ENCODE data around the gene SLC24A4.
"Not testable (repeated sequence)": the region's sequence is repeated elsewhere in the genome, so short reads cannot be mapped to it uniquely, and the experiment has no call there.

Gene SLC24A4

DNA sequence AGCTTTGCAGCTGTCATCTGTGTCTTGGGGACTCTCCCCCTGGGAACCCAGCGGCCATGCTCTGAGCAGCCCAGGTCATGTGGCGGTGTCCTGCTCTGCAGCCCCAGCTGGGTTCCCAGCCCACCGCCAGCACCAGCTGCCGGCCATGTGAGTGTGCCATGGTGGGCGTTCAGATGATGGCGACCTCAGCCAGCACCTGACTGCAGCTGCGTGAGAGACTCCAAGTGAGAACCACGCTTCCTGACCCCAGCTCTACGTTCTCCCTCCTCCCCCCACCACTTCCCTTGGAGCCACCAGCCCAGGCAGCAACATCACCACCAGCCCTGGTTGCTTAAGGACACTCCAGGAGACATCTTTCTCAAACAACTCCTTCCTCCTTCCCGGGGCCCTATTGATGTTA, 68.8 kb downstream of the SLC24A4 start:
- H3K27ac Mint-ChIP-seq: no peak overlapping the region
- H3K36me3 Mint-ChIP-seq: no peaks in the 10 kb centered on the region
- ATAC-seq (ENCODE audit: low read depth): no peak
- H3K27me3 Mint-ChIP-seq: peaks cover 13% of the 10 kb centered on the region
- no peak for DNase-seq (ENCODE audit: low spot score in 2 of 2)
- H3K4me3 Mint-ChIP-seq: no peak overlapping the region
- peaks cover 4% of the 10 kb centered on the region for H3K4me1 Mint-ChIP-seq
- H3K9me3 Mint-ChIP-seq: no peaks in the 10 kb centered on the region

- no peak overlapping the region for H3K27ac Mint-ChIP-seq
- DNase-seq (ENCODE audit: low spot score in 2 of 2): no peak
These were observed 69.7 kb downstream of the SLC24A4 start for GRCh38 chr14:92392711-92393110.

GRCh38 chr14:92397150-92397952, 74.4 kb downstream of the SLC24A4 start:
- H3K36me3 Mint-ChIP-seq: peaks cover under 1% of the 10 kb centered on the region
- DNase-seq (ENCODE audit: low spot score in 2 of 2): no peak
- H3K4me3 Mint-ChIP-seq: no peak overlapping the region
- H3K27ac Mint-ChIP-seq: no peak overlapping the region
- H3K27me3 Mint-ChIP-seq: peaks cover 5% of the 10 kb centered on the region
- ATAC-seq (ENCODE audit: low read depth): no peak
- peaks cover 14% of the 10 kb centered on the region for H3K4me1 Mint-ChIP-seq
- H3K9me3 Mint-ChIP-seq: no peaks in the 10 kb centered on the region

More at GRCh38 chr14:92392711-92393110, 69.7 kb downstream of the SLC24A4 start:
- ATAC-seq (ENCODE audit: low read depth): peak; percentile 19
- no peak overlapping the region for H3K4me3 Mint-ChIP-seq
- H3K36me3 Mint-ChIP-seq: no peaks in the 10 kb centered on the region
- peaks cover 8% of the 10 kb centered on the region for H3K4me1 Mint-ChIP-seq
- no peaks in the 10 kb centered on the region for H3K9me3 Mint-ChIP-seq
- peaks cover 15% of the 10 kb centered on the region for H3K27me3 Mint-ChIP-seq

- H3K36me3 Mint-ChIP-seq: peaks cover 1% of the 10 kb centered on the region
These were observed 75.1 kb downstream of the SLC24A4 start for GRCh38 chr14:92397953-92398564.

DNA sequence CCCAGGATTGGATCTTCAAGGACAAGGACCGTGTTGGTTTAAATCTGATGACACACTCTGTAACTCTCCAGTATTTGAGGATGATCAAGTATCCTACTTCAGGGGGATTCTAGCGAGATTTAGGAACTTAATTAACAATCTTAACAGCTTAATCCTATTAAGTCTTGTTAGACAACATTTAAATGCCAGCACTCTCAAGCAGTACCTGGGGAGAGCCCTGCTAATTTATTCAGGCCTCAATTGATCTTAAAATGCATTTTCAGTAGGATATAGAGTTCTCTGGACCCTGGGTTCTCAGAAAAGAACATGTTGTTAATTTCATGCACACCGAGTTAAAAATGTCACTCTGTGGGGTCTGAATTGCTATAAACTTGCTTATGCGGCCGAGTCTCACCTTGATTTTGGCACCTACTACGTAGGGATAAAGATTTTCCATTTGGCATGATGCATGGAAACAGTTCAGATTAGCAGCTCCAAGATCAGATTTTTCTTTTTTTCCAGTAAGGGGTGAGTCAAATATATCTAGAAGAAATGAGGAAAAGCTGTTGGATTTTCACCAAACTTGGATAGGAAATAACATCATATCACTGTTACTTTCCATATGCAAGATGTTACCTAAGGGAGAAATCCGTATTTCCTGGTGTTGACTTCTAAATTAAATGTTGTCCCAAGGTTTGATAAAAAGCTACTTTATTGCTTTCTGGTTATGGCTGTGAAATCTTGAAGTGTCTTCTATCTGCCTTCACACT, 76.1 kb downstream of the SLC24A4 start:
- H3K9me3 Mint-ChIP-seq: no peaks in the 10 kb centered on the region
- H3K27me3 Mint-ChIP-seq: peaks cover 5% of the 10 kb centered on the region
- DNase-seq (ENCODE audit: low spot score in 2 of 2): no peak
- no peak overlapping the region for H3K27ac Mint-ChIP-seq
- H3K4me1 Mint-ChIP-seq: peaks cover 14% of the 10 kb centered on the region
- no peak for ATAC-seq (ENCODE audit: low read depth)
- peaks cover 1% of the 10 kb centered on the region for H3K36me3 Mint-ChIP-seq
- no peak overlapping the region for H3K4me3 Mint-ChIP-seq

More at GRCh38 chr14:92397953-92398564, 75.1 kb downstream of the SLC24A4 start:
- DNase-seq (ENCODE audit: low spot score in 2 of 2) (no peak), ATAC-seq (ENCODE audit: low read depth) (no peak)
- no peak overlapping the region for H3K4me3 Mint-ChIP-seq
- peaks cover 5% of the 10 kb centered on the region for H3K27me3 Mint-ChIP-seq
- peaks cover 14% of the 10 kb centered on the region for H3K4me1 Mint-ChIP-seq
- H3K27ac Mint-ChIP-seq: no peak overlapping the region
- H3K9me3 Mint-ChIP-seq: no peaks in the 10 kb centered on the region

- Mint-ChIP-seq H3K4me1 (peaks cover 14% of the 10 kb centered on the region), H3K27ac (peak overlapping the region; percentile 36), H3K9me3 (peaks cover 2% of the 10 kb centered on the region), H3K4me3 (peak overlapping the region; percentile 47), H3K27me3 (peaks cover 4% of the 10 kb centered on the region), H3K36me3 (peaks cover 3% of the 10 kb centered on the region)
- DNase-seq (ENCODE audit: low spot score in 2 of 2): peak in 1 of 2 donors; percentile 44
- peak; percentile 90 for ATAC-seq (ENCODE audit: low read depth)
These were observed 77.8 kb downstream of the SLC24A4 start for GRCh38 chr14:92400579-92401444.

GRCh38 chr14:92401561-92401960, 78.6 kb downstream of the SLC24A4 start:
- Mint-ChIP-seq H3K27me3 (peaks cover 4% of the 10 kb centered on the region), H3K36me3 (peaks cover 3% of the 10 kb centered on the region)

GRCh38 chr14:92402500-92402899, 79.5 kb downstream of the SLC24A4 start:
- not testable (repeated sequence) for ATAC-seq (ENCODE audit: low read depth); DNase-seq (ENCODE audit: low spot score in 2 of 2); H3K4me3 Mint-ChIP-seq; H3K27me3 Mint-ChIP-seq; H3K27ac Mint-ChIP-seq; H3K9me3 Mint-ChIP-seq; H3K36me3 Mint-ChIP-seq
- H3K4me1 Mint-ChIP-seq: peaks cover 13% of the 10 kb centered on the region

More at GRCh38 chr14:92401561-92401960, 78.6 kb downstream of the SLC24A4 start:
- Mint-ChIP-seq H3K9me3 (peaks cover 2% of the 10 kb centered on the region), H3K4me1 (peaks cover 14% of the 10 kb centered on the region), H3K4me3 (no peak overlapping the region), H3K27ac (no peak overlapping the region)
- ATAC-seq (ENCODE audit: low read depth) (no peak), DNase-seq (ENCODE audit: low spot score in 2 of 2) (no peak)

GRCh38 chr14:92404018-92404417, 81.1 kb downstream of the SLC24A4 start:
- Mint-ChIP-seq H3K27me3 (no peaks in the 10 kb centered on the region), H3K4me1 (peaks cover 13% of the 10 kb centered on the region), H3K36me3 (peaks cover 9% of the 10 kb centered on the region), H3K27ac (no peak overlapping the region), H3K4me3 (no peak overlapping the region), H3K9me3 (peaks cover 4% of the 10 kb centered on the region)
- DNase-seq (ENCODE audit: low spot score in 2 of 2) (no peak), ATAC-seq (ENCODE audit: low read depth) (no peak)

DNA sequence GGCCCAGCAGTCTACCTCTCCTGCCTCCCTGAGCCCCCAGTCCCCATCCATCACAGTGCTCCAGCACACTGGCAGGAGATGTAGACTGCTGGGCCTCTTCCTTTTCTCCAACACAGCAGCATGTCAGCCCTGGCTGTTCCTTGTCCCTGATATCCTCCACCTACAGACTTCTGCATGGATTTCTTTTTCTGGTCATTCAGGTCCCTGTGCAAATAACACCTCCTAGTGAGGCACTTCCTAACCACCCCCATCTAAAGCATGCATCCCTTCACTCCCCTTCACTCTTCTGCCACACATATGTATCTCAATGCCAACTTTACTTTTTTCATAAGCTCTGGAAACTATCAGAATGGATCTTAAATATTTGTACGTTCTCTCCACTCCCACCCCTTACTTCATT, 81.5 kb downstream of the SLC24A4 start:
- peaks cover 4% of the 10 kb centered on the region for H3K9me3 Mint-ChIP-seq
- no peaks in the 10 kb centered on the region for H3K27me3 Mint-ChIP-seq
- peaks cover 12% of the 10 kb centered on the region for H3K4me1 Mint-ChIP-seq
- H3K4me3 Mint-ChIP-seq: no peak overlapping the region
- H3K27ac Mint-ChIP-seq: no peak overlapping the region
- ATAC-seq (ENCODE audit: low read depth): no peak
- DNase-seq (ENCODE audit: low spot score in 2 of 2): no peak
- H3K36me3 Mint-ChIP-seq: peaks cover 9% of the 10 kb centered on the region

DNA sequence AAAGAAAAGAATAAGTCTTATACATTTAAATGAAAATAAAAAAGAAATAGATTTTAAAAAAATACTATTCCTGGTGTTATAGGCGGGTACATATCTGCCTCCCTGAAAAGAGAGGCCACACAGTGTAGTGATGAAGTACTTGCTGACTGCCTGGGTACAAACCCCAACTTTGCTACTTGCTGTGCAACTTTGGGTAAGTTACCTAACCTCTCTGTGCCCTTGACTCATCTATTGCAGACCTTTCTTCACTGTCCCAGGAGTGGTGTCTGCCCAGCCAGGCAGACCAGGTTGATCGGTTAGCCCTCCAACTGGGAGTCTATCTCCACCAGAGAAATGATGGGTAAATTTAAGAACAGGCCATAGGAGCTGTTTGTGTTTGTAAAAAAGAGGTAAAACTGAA, 82.0 kb downstream of the SLC24A4 start:
- H3K4me3 Mint-ChIP-seq: no peak overlapping the region
- ATAC-seq (ENCODE audit: low read depth) (no peak), DNase-seq (ENCODE audit: low spot score in 2 of 2) (no peak)
- H3K9me3 Mint-ChIP-seq: peaks cover 4% of the 10 kb centered on the region
- peaks cover 9% of the 10 kb centered on the region for H3K4me1 Mint-ChIP-seq
- H3K36me3 Mint-ChIP-seq: peaks cover 9% of the 10 kb centered on the region
- H3K27me3 Mint-ChIP-seq: no peaks in the 10 kb centered on the region
- H3K27ac Mint-ChIP-seq: no peak overlapping the region

DNA sequence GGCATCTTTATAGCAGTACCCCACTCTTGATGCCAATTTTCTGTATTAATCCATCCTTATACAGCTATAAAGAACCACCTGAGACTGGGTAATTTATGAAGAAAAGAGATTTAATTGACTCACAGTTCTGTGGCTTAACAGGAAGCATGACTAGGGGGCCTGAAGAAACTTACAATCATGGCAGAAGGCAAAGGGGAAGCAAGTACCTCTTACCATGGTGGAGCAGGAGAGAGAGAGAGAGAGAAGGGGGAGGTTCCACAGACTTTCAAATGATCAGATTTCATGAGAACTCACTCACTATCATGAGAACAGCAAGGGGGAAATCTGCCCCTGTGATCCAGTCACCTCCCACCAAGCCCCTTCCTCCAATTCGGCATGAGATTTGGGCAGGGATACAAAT, 84.4 kb downstream of the SLC24A4 start:
- peaks cover 8% of the 10 kb centered on the region for H3K36me3 Mint-ChIP-seq
- peaks cover 2% of the 10 kb centered on the region for H3K4me1 Mint-ChIP-seq
- H3K27ac Mint-ChIP-seq: no peak overlapping the region
- peaks cover 4% of the 10 kb centered on the region for H3K9me3 Mint-ChIP-seq
- no peak overlapping the region for H3K4me3 Mint-ChIP-seq
- peak; percentile 69 for ATAC-seq (ENCODE audit: low read depth)
- DNase-seq (ENCODE audit: low spot score in 2 of 2): peak in 1 of 2 donors; percentile 3
- peaks cover 3% of the 10 kb centered on the region for H3K27me3 Mint-ChIP-seq

DNA sequence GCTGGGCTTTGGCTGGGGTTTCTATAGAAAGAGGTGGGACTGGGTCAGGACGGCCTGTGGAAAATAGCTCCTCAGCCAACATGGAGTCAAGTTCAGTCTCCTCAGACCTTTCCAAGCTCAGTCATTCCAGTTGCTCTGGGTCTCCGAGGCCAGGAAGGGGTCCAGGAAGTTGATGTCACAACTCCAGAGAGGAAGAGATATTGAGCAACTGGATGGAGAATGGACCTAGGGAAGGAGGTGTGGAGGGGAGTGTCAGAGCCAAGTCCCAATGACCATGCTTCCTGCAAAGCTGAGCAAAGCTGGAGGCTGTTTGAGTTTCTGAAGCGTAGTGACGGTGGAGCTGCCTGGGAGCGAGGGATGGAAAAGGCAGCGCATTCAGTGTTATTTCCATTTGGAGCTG, 86.1 kb downstream of the SLC24A4 start:
- H3K27me3 Mint-ChIP-seq: peaks cover 12% of the 10 kb centered on the region
- ATAC-seq (ENCODE audit: low read depth) (no peak), DNase-seq (ENCODE audit: low spot score in 2 of 2) (no peak)
- H3K9me3 Mint-ChIP-seq: peaks cover 4% of the 10 kb centered on the region
- H3K4me3 Mint-ChIP-seq: no peak overlapping the region
- no peak overlapping the region for H3K27ac Mint-ChIP-seq
- peaks cover 2% of the 10 kb centered on the region for H3K4me1 Mint-ChIP-seq
- peaks cover 7% of the 10 kb centered on the region for H3K36me3 Mint-ChIP-seq
